GM23338 (cell line): ENCODE data around the gene STXBP5. TPM values are rescaled to one million over a fixed set of nuclear protein-coding genes. Genes with fewer than 3 reads are reported as not detected.

ENCODE experiments used
- ATAC-seq: fragments of 200-7000 bp; cut with Tn5 transposase; 3 replicates; pipeline ENCODE4 v1.9.1; 2020
- DNase-seq: peaks from one replicate; pipeline ENCODE4 v3.0.0-alpha.2; 2015; ENCODE audit warnings: low spot score
- H2AFZ ChIP-seq: fragments of 200-600 bp; sonication (generic); 2 replicates; pipeline ENCODE4 v1.8.0; 2016; ENCODE audit warnings: antibody characterized with exemption, mild to moderate bottlenecking, moderate library complexity
- H3F3A ChIP-seq: fragments of 200-600 bp; sonication (generic); replicated peaks from 2 replicates; pipeline ENCODE4 v1.8.0; 2017; ENCODE audit warnings: antibody characterized with exemption, mixed run types, low read depth
- H3K27ac ChIP-seq: fragments of 200-600 bp; sonication (generic); 2 replicates; pipeline ENCODE4 v1.6.1; 2016; ENCODE audit warnings: low read depth
- H3K27me3 ChIP-seq: fragments of 200-600 bp; sonication (generic); 2 replicates; pipeline ENCODE4 v1.8.0; 2016; ENCODE audit warnings: mild to moderate bottlenecking, mixed run types, moderate library complexity; ENCODE audit not compliant: insufficient read depth
- H3K36me3 ChIP-seq: fragments of 200-600 bp; sonication (generic); 2 replicates; pipeline ENCODE4 v1.8.0; 2016; ENCODE audit warnings: mild to moderate bottlenecking; ENCODE audit not compliant: insufficient read depth
- H3K4me1 ChIP-seq: fragments of 200-600 bp; sonication (generic); 2 replicates; pipeline ENCODE4 v1.8.0; 2016; ENCODE audit warnings: mild to moderate bottlenecking, moderate library complexity; ENCODE audit not compliant: insufficient read depth
- H3K4me2 ChIP-seq: fragments of 200-600 bp; sonication (generic); 2 replicates; pipeline ENCODE4 v1.7.1; 2017; ENCODE audit warnings: mixed run types
- H3K4me3 ChIP-seq: fragments of 200-600 bp; sonication (generic); 2 replicates; pipeline ENCODE4 v1.6.1; 2016; ENCODE audit warnings: mixed run types
- H3K79me2 ChIP-seq: fragments of 200-600 bp; sonication (generic); replicated peaks from 2 replicates; pipeline ENCODE4 v1.8.0; 2017; ENCODE audit warnings: mild to moderate bottlenecking; ENCODE audit not compliant: insufficient read depth
- H3K9me2 ChIP-seq: fragments of 200-600 bp; sonication (generic); 2 replicates; pipeline ENCODE4 v1.8.0; 2017; ENCODE audit not compliant: insufficient read depth
- H4K20me1 ChIP-seq: fragments of 200-600 bp; sonication (generic); replicated peaks from 2 replicates; pipeline ENCODE4 v1.8.0; 2017; ENCODE audit warnings: mild to moderate bottlenecking; ENCODE audit not compliant: insufficient read depth
- H3K27ac Mint-ChIP-seq: 2 replicates; pipeline ENCODE4 v1.8.0; 2020; ENCODE audit warnings: inconsistent platforms, mild to moderate bottlenecking, moderate library complexity, mixed read lengths
- H3K27me3 Mint-ChIP-seq: 3 replicates; pipeline ENCODE4 v1.8.0; 2022; ENCODE audit warnings: low read depth, mild to moderate bottlenecking, moderate library complexity, mixed read lengths, inconsistent platforms; ENCODE audit not compliant: insufficient read depth, poor library complexity
- H3K36me3 Mint-ChIP-seq: 3 replicates; pipeline ENCODE4 v1.8.0; 2021; ENCODE audit warnings: low read depth, mild to moderate bottlenecking, inconsistent platforms, moderate library complexity, mixed read lengths
- H3K4me1 Mint-ChIP-seq: 3 replicates; pipeline ENCODE4 v1.8.0; 2020; ENCODE audit warnings: mild to moderate bottlenecking, inconsistent platforms, mixed read lengths
- H3K4me3 Mint-ChIP-seq: 3 replicates; pipeline ENCODE4 v1.8.0; 2021; ENCODE audit warnings: moderate library complexity, mild to moderate bottlenecking, inconsistent platforms, mixed read lengths
- H3K9me3 Mint-ChIP-seq: 3 replicates; pipeline ENCODE4 v1.8.0; 2020; ENCODE audit warnings: moderate library complexity, mild to moderate bottlenecking, inconsistent platforms, mixed read lengths
- CTCF ChIP-seq, 2 experiments: fragments of 200-600 bp in 1 of 2; sonication (generic) in 1 of 2; conservative IDR thresholded peaks; 2 replicates each; pipeline versions ENCODE4 v1.5.1 to v1.6.1; 2016 to 2017; ENCODE audit warnings: antibody characterized with exemption in 2 of 2, low read depth in 2 of 2, mild to moderate bottlenecking in 2 of 2, moderate library complexity in 1 of 2
- EZH2 ChIP-seq: fragments of 200-600 bp; sonication (generic); IDR thresholded peaks from one replicate; pipeline ENCODE4 v1.8.0; 2017; ENCODE audit warnings: antibody characterized with exemption, mild to moderate bottlenecking, low read depth; ENCODE audit not compliant: unreplicated experiment
- EZH2phosphoT487 ChIP-seq: fragments of 200-600 bp; sonication (generic); IDR thresholded peaks from one replicate; pipeline ENCODE4 v1.8.1; 2018; ENCODE audit warnings: antibody characterized with exemption; ENCODE audit not compliant: unreplicated experiment
- NANOG ChIP-seq: IDR thresholded peaks from 2 replicates; pipeline ENCODE4 v1.6.1; 2016; ENCODE audit warnings: antibody characterized with exemption, borderline replicate concordance
- POLR2AphosphoS5 ChIP-seq: IDR thresholded peaks from 2 replicates; pipeline ENCODE4 v1.6.1; 2016; ENCODE audit warnings: antibody characterized with exemption, low read depth
- REST ChIP-seq: IDR thresholded peaks from one replicate; pipeline ENCODE4 v1.6.1; 2018; ENCODE audit warnings: antibody characterized with exemption; ENCODE audit not compliant: unreplicated experiment
- ZNF114 ChIP-seq: fragments of 250-450 bp; sonication (Bioruptor Pico); IDR thresholded peaks from 2 replicates; pipeline ENCODE4 v1.5.0; 2020; ENCODE audit warnings: mild to moderate bottlenecking, moderate library complexity
- polyA plus RNA-seq: library from polyadenylated mRNA; unstranded; fragments of >200 nt; fragmentation: Nextera tagmentation; extraction: Ambion mirVana; gene quantifications from 2 replicates; pipeline ENCODE4 v1.2.1, GENCODE V29; 2016
- total RNA-seq: library from RNA; depleted of rRNA; stranded (reverse); fragments of >200 nt; shearing (Covaris generic); gene quantifications from 2 replicates; pipeline ENCODE4 v1.2.3, GENCODE V29; 2014

The STXBP5 gene
- total and polyA plus RNA-seq, 2 experiments from 2014 or later = 3.9 to 17.8 TPM

GRCh38 chr6:147283460-147283859 lies 79.2 kb downstream of the STXBP5 start:
- H3K9me3 Mint-ChIP-seq = 0 out of 3 replicates have a peak, but pooled peaks cover 2% of the 10 kb centered on the region

GRCh38 chr6:147285087-147285855 lies 81.1 kb downstream of the STXBP5 start:
- Histone ChIP-seq H3K27me3 (no peaks in the 10 kb centered on the region), H3F3A (no peaks in the 10 kb centered on the region), H3K27ac (no peak overlapping the region), H3K4me3 (no peak overlapping the region), H4K20me1 (no peaks in the 10 kb centered on the region), H3K9me2 (no peaks in the 10 kb centered on the region), H3K4me1 (no peaks in the 10 kb centered on the region), H2AFZ (no peak overlapping the region), H3K36me3 (no peaks in the 10 kb centered on the region), H3K79me2 (no peaks in the 10 kb centered on the region), H3K4me2 (no peak overlapping the region)
- TF ChIP-seq REST = no peak
- TF ChIP-seq CTCF (conservative IDR thresholded peaks at IDR 0.05; ENCODE audit: low read depth in 2 of 2) = peak; percentile 51 to 61
- Mint-ChIP-seq H3K36me3 (peaks cover 18% of the 10 kb centered on the region; the same call in 2 of the 3 replicates), H3K4me3 (no peak overlapping the region), H3K4me1 (no peaks in the 10 kb centered on the region), H3K9me3 (no peaks in the 10 kb centered on the region), H3K27me3 (no peaks in the 10 kb centered on the region), H3K27ac (no peak overlapping the region)
- DNase-seq = peak; percentile 68
- no peak for ATAC-seq

More at GRCh38 chr6:147283460-147283859, 79.2 kb downstream of the STXBP5 start:
- Histone ChIP-seq H3F3A (no peaks in the 10 kb centered on the region), H3K27ac (no peak overlapping the region), H3K9me2 (no peaks in the 10 kb centered on the region), H3K4me2 (no peak overlapping the region), H4K20me1 (no peaks in the 10 kb centered on the region), H3K79me2 (no peaks in the 10 kb centered on the region), H3K27me3 (no peaks in the 10 kb centered on the region), H3K4me3 (no peak overlapping the region), H3K4me1 (no peaks in the 10 kb centered on the region), H3K36me3 (peaks cover 4% of the 10 kb centered on the region; the same call in 1 of the 2 replicates), H2AFZ (no peak overlapping the region)
- Mint-ChIP-seq H3K27me3 (no peaks in the 10 kb centered on the region), H3K4me1 (no peaks in the 10 kb centered on the region), H3K27ac (peak overlapping the region; percentile 31; the same call in 1 of the 2 replicates), H3K4me3 (no peak overlapping the region), H3K36me3 (peaks cover 29% of the 10 kb centered on the region)
- ATAC-seq (no peak), DNase-seq (no peak)
- TF ChIP-seq REST (no peak), ZNF114 (CRISPR knock-in tag) (no peak), POLR2AphosphoS5 (no peak), EZH2phosphoT487 (no peak), NANOG (no peak), EZH2 (no peak)
